ENCODE measurements around the gene VSIR. TPM values are rescaled to one million over a fixed set of nuclear protein-coding genes. Genes with fewer than 3 reads are reported as not detected.

VSIR gene
- total RNA-seq, 4 donors from 2014 or later, result 37.8 to 118 (median 90.3) TPM

GRCh38 chr10:71711052-71711623 lies 62.2 kb downstream of the VSIR start:
- intact Hi-C loops (cut with DNase I), result loop anchor here (5.0 kb wide), 1 partner anchor 61 kb away; the partner anchor contains the start of gene VSIR
- no peaks in the 10 kb centered on the region for H3K27me3 ChIP-seq
- WGBS, result 96% methylated on average over 6 of the region's 6 CpGs
- peak overlapping the region in 3 of 4 donors; percentile 90 to 93 (median 92) for H3K27ac ChIP-seq (replicated peaks in 1 of 4)
- H3K4me1 ChIP-seq, result peaks cover 42 to 52% (median 49%) of the 10 kb centered on the region in 4 donors
- TF ChIP-seq POLR2AphosphoS5 (IDR thresholded peaks at IDR 0.05) (no peak), POLR2A (IDR thresholded peaks at IDR 0.05; ENCODE audit: low read depth) (no peak), EP300 (IDR thresholded peaks at IDR 0.05) (no peak), CTCF (IDR thresholded peaks at IDR 0.05) (no peak)
- no peaks in the 10 kb centered on the region for H3K9me3 ChIP-seq
- no peaks in the 10 kb centered on the region for H3K36me3 ChIP-seq
- DNase-seq (ENCODE audit: extremely low spot score), result no peak
- no peak overlapping the region for H3K4me3 ChIP-seq

GRCh38 chr10:71710519-71710918 lies 62.8 kb downstream of the VSIR start:
- Histone ChIP-seq H3K27ac (replicated peaks in 1 of 4) (no peak overlapping the region), H3K27me3 (no peaks in the 10 kb centered on the region), H3K4me1 (peaks cover 35 to 46% (median 43%) of the 10 kb centered on the region in 4 donors), H3K36me3 (no peaks in the 10 kb centered on the region), H3K9me3 (no peaks in the 10 kb centered on the region), H3K4me3 (no peak overlapping the region)
- intact Hi-C loops (cut with DNase I), result loop anchor here (5.0 kb wide), 1 partner anchor 62 kb away; the partner anchor contains the start of gene VSIR
- WGBS, result 100% methylated on average over 2 of the region's 2 CpGs
- DNase-seq (ENCODE audit: extremely low spot score), result no peak
- TF ChIP-seq POLR2AphosphoS5 (IDR thresholded peaks at IDR 0.05), result no peak
- no peak for TF ChIP-seq EP300 (IDR thresholded peaks at IDR 0.05)
- TF ChIP-seq POLR2A (IDR thresholded peaks at IDR 0.05; ENCODE audit: low read depth), result no peak
- no peak for TF ChIP-seq CTCF (IDR thresholded peaks at IDR 0.05)

- Histone ChIP-seq H3K4me1 (peaks cover 22 to 37% (median 30%) of the 10 kb centered on the region in 4 donors), H3K9me3 (no peaks in the 10 kb centered on the region), H3K27me3 (no peaks in the 10 kb centered on the region), H3K27ac (replicated peaks in 1 of 4) (no peak overlapping the region), H3K4me3 (no peak overlapping the region), H3K36me3 (no peaks in the 10 kb centered on the region)
- no peak for DNase-seq (ENCODE audit: extremely low spot score)
- intact Hi-C loops (cut with DNase I), result loop anchor here (5.0 kb wide), 4 partner anchors 97 to 392 kb away; partner anchors contain the start of gene SLC29A3
- TF ChIP-seq CTCF (IDR thresholded peaks at IDR 0.05), result no peak
- no peak for TF ChIP-seq POLR2AphosphoS5 (IDR thresholded peaks at IDR 0.05)
- no peak for TF ChIP-seq POLR2A (IDR thresholded peaks at IDR 0.05; ENCODE audit: low read depth)
- 84% methylated on average over 26 of the region's 28 CpGs for WGBS
Observed at GRCh38 chr10:71708897-71709882, 64.1 kb downstream of the VSIR start.

GRCh38 chr10:71708301-71708703 lies 65.0 kb downstream of the VSIR start:
- Histone ChIP-seq H3K9me3 (no peaks in the 10 kb centered on the region), H3K4me1 (peaks cover 13 to 28% (median 21%) of the 10 kb centered on the region in 4 donors), H3K27ac (replicated peaks in 1 of 4) (no peak overlapping the region), H3K27me3 (no peaks in the 10 kb centered on the region), H3K36me3 (no peaks in the 10 kb centered on the region), H3K4me3 (no peak overlapping the region)
- intact Hi-C loops (cut with DNase I), result loop anchor here (5.0 kb wide), 4 partner anchors 96 to 391 kb away; partner anchors contain the start of gene SLC29A3
- no peak for DNase-seq (ENCODE audit: extremely low spot score)
- WGBS, result 20% methylated on average over 9 of the region's 10 CpGs
- TF ChIP-seq CTCF (IDR thresholded peaks at IDR 0.05) (peak; percentile 79 to 93 (median 90)), POLR2AphosphoS5 (IDR thresholded peaks at IDR 0.05) (peak in 1 of 2 donors; percentile 7), POLR2A (IDR thresholded peaks at IDR 0.05; ENCODE audit: low read depth) (no peak), EP300 (IDR thresholded peaks at IDR 0.05) (no peak)
